GM19397 (cell line): ENCODE measurements around the gene VSIG10L2.
"Not testable (repeated sequence)": the region's sequence is repeated elsewhere in the genome, so short reads cannot be mapped to it uniquely, and the experiment has no call there.

Experiments
- ATAC-seq: cut with Tn5 transposase; IDR thresholded peaks from one replicate; pipeline ENCODE4 v1.9.1; 2021; ENCODE audit warnings: mild to moderate bottlenecking, moderate library complexity; ENCODE audit not compliant: unreplicated experiment

The VSIG10L2 gene

DNA sequence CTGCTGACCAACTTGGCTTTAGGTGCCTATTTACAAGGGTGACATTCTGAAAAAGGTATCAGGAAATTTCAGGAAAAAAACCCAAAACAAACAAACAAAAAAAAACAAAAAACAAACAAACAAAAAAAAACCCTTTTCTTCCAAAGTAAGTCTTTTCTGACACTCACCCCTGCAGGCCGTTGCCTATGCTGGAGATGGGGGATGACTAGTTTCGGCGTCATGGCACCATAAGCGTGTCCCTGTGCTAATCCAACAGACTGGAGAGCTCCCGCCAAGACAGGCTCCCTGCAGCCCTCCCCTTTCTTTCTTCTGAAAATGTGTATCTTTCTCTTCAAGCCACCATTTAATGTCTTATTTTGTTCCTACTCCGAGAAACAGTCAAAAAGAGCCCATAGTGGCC is 13.7 kb downstream of the VSIG10L2 start:
- no peak for ATAC-seq

- ATAC-seq: no peak
Measured at GRCh38 chr11:125959931-125960330, 14.1 kb downstream of the VSIG10L2 start.

DNA sequence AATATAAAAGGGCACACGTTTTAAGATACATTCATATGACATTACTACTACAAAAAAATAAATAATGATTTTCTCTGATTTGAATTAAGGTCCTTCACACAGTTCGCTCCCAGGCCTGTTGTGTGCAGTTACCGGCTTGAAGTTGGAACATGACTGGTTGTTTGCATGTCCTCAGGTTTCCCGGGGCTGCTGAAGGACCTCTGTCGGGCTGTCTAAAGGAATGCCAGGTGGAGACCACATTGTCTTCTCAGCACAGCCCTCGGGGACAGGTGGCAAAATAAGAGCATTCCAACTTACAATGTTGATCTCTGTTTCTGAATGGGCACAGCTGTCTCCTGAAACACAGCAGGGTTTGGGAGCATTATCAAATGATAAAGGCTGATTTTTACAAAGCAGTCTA is 14.9 kb downstream of the VSIG10L2 start:
- ATAC-seq: no peak

GRCh38 chr11:125967515-125967914 is 21.7 kb downstream of the VSIG10L2 start:
- no peak for ATAC-seq

GRCh38 chr11:125968354-125968753 is 22.5 kb downstream of the VSIG10L2 start:
- ATAC-seq: no peak

DNA sequence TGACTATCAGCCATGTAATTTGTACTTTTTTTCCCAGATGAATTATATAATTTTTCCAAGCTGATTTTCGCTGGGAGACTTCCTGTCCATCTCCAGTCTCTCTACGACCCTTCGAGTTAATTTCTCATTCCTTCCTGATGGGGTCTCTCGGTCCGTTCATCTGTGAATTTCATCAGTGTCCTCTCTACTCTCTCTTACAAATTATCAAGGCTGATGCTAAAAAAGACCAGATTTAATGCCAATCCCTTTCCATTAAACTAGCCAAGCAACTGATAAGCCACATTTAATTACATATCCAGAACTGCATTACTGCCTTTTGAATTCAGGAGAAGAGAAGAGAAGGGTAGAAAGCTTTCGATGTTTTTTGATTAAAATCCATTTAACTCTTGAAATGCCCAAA is 25.8 kb downstream of the VSIG10L2 start:
- no peak for ATAC-seq

GRCh38 chr11:125974284-125974683 is 28.4 kb downstream of the VSIG10L2 start:
- ATAC-seq: no peak

DNA sequence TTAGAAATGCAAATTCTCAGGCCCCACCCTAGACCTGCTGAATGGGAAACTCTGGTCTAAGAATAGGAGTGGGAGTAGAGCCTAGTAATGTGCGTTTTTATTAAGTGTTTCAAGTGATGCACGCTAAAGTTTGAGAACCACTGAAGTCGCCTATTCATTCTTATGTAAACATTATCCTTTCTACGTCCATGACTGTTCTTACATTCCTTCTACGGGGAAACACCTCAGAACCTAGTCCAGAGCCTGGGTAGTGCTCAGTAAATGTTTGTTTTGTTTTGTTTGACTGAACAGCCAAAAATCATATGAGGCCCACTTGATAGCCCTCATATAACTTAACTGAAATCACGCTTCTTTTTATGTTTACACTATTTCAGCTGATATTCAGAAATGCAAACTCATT is 29.8 kb downstream of the VSIG10L2 start:
- no peak for ATAC-seq

- ATAC-seq: no peak
Measured at GRCh38 chr11:125976156-125976555, 30.3 kb downstream of the VSIG10L2 start.

DNA sequence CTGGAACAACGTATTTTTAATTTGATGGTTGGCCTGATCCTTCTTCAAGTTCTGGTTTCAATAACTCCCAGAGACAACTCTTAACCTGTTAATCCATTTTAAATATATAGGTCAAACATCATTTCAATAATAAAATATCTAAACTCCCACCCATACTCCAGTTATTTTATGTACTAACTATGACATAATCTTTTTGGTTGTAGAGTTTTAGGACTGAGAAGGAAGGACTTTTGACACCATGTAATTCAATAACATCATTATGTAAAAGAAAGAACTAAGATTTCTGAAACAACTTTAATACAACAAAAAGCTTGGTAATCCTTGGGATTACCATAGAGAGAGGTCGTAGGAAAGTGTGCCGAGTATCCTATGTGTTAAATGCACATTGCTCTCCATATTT is 31.5 kb downstream of the VSIG10L2 start:
- no peak for ATAC-seq

DNA sequence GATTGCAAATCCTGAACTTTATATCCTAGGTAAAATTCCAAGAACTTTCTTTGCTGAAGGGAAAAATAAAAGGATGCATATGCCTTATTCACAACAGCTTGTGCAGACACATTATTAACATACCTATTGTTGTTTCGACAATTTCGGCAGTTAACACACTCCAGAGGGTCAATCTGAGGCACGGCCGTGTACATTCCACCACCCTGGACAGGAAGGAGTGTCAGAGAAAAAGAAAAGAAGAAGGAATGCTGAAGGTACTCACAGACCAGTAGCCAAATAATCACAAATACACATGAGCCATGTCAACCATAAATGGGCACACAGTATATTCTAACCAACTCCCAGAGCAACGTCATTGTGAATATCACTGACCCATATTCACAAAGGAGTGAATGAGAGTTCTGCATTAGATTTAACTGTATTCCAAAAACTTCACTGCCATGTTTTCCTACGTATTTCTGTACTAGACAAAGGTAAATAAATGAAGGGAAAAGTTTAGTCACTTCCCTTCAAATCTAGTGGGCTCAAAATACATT is 32.4 kb downstream of the VSIG10L2 start:
- ATAC-seq: no peak

DNA sequence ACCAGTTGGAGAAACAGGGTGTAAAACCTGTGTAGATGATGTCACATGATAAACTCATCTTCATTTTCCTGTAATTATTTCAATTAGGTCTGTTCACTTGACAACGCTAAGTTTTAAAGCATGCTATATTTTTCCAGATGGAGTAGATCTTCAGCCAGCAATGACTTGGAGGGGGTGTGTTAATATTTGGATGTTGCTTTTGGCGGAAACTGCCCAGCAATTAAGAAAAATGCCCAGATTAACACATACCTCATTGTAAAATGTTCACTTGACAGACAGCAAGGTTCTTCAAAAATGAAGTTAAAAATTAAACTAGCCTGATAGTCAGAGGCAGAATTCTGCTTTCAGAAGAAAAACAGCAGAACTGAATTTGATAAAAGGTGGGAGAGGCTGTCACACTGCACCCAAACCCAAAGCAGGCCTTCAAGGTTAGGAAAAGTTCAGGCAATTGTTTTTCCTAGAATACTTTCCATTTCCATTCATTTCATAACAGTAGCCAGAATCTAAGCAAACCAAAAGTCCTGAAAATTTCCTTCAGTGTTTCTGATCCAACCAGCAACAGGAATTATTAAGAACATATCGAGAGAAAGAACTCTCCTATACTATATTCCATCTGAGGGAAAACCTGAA is 33.0 kb downstream of the VSIG10L2 start:
- ATAC-seq: no peak

- no peak for ATAC-seq
Measured at GRCh38 chr11:125979511-125979910, 33.7 kb downstream of the VSIG10L2 start.

GRCh38 chr11:125980436-125980835 is 34.6 kb downstream of the VSIG10L2 start:
- ATAC-seq: no peak

GRCh38 chr11:125982348-125982730 is 36.5 kb downstream of the VSIG10L2 start:
- no peak for ATAC-seq

DNA sequence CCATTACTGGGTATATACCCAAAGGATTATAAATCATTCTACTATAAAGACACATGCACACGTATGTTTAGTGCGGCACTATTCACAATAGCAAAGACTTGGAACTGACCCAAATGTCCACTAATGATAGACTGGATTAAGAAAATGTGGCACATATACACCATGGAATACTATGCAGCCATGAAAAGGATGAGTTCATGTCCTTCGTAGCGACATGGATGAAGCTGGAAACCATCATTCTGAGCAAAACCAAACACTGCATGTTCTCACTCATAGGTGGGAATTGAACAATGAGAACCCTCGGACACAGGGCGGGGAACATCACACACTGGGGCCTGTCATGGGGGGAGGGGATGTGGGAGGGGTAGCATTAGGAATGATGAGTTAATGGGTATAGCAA is 40.1 kb downstream of the VSIG10L2 start:
- ATAC-seq: not testable (repeated sequence)

DNA sequence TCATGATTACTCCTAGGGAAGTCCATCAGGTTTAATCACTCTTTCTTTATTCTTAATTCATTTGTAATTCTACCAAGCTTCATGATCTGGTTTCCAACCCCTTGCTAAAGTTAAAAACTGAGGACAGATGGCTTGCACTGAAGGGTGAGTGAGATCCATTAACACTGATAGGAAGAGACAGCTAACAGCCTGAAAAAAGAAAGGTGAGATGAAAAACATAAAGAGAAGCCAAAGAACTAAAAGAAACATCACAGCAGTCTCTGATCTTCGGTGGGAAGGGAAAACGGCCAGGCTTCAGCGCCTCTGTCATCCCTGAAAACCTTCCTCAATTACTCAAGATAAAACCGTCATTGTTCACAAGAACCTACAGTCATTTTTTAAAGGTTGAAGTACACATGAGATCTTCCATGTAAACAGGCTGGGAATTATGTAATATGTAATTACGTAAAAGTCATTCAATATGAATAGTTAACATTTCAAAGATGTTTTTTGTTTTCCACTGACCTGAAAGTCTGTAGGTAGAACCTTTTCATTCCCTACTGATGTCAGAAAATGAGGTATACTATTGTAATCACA is 41.3 kb downstream of the VSIG10L2 start:
- ATAC-seq: no peak

GRCh38 chr11:125990244-125990643 is 44.4 kb downstream of the VSIG10L2 start:
- ATAC-seq: no peak

DNA sequence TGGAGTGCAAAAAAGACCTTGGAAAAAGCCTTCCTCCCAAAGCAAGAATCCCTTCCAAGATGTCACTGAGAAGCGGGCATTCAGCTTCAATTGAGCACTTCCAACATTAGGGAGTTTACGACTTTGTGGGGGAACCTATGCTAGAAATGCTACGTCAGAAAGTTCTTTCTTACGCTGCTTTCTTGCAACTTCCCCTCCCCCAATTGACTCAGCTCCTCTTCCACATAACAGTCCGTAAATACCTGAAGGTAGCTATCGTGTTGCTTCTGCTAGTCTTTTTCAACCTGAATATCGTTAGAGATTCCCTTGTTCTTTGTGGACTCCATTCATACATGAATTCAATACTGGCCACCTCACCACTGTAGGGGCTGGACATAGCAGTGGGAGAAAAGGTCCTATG is 47.0 kb downstream of the VSIG10L2 start:
- no peak for ATAC-seq

GRCh38 chr11:125994509-125994908 is 48.7 kb downstream of the VSIG10L2 start:
- no peak for ATAC-seq

DNA sequence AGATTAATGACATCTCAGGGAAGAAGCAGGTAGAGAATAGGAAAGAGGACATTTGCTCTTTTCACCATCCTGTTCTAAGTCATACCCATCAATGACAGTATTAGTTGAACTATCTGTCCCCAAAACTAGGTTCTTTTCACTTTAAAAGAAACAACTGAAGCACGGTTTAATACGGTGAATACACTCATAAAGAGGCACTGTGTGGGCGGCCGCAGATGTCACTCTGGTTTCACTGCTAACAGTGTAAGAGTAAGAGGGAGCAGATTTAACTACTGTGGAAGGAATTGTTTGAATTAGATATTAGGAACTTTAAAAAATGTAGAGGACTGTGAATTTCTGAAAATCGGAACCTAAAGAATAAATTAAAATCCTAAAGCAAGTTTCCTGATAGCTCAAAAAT is 49.5 kb downstream of the VSIG10L2 start:
- ATAC-seq: no peak

DNA sequence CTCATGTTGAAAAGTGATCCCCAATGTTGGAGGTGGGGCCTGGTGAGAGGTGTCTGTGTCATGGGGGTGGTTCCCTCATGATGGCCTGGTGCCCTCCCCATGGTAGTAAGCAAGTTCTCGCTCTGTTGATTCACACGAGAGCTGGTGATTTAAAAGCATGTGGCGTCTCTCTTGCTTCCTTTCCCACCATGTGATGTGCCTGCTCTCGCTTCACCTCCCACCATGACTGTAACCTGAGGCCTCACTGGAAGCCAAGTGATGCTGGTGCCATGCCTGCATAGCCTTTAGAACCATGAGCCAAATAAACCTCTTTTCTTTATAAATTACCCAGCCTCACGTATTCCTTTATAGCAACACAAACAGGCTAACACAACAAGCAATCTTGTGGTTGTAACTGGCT is 52.4 kb downstream of the VSIG10L2 start:
- ATAC-seq: no peak
